ENCODE data around the gene SH2D3A.
A peak's percentile ranks its signal among the peaks of the same experiment; 100 is the strongest.

DNA sequence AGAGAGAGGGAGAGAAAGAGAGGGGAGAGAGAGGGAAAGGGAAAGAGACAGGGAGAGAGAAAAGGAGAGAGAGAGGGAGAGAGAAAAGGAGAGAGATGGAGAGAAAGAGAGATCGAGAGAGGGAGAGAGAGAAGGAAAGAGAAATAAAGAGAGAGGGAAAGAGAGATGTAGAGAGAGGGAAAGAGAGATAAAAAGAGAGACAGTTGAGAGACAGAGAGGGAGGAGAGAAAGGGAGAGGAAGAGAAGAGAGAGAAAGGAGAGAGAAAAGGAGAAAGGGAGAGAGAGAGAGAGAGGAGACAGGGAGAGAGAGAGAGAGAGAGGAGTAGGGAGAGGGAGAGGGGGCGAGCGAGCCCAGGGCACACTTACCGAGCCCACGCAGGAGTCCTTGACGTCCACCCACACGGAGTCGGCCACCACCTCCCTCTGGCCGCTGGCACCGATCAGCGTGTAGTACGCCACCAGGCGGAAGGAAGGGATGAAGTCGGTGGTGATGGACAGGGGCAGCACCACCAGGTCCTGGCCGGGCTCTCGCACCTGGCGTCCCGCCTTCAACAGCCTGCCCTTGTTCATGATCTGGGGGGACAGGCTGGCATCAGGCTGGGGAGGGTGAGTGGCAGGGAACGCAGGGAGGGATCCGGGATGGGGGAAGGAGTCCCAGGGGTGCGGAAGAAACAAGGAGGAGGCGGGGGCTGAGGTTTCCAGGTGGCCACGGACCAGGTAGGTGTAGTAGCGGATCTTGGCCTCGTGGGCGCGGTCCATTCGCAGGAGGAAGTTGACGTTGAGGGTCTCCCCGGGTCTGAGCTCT lies 56.8 kb downstream of the SH2D3A start:
- no peak for TF ChIP-seq IKZF3 (tag by site-specific recombination; IDR thresholded peaks at IDR 0.05)
- no peak for TF ChIP-seq ZNF549 (tag by site-specific recombination; IDR thresholded peaks at IDR 0.05)
- TF ChIP-seq, protein P1, sequence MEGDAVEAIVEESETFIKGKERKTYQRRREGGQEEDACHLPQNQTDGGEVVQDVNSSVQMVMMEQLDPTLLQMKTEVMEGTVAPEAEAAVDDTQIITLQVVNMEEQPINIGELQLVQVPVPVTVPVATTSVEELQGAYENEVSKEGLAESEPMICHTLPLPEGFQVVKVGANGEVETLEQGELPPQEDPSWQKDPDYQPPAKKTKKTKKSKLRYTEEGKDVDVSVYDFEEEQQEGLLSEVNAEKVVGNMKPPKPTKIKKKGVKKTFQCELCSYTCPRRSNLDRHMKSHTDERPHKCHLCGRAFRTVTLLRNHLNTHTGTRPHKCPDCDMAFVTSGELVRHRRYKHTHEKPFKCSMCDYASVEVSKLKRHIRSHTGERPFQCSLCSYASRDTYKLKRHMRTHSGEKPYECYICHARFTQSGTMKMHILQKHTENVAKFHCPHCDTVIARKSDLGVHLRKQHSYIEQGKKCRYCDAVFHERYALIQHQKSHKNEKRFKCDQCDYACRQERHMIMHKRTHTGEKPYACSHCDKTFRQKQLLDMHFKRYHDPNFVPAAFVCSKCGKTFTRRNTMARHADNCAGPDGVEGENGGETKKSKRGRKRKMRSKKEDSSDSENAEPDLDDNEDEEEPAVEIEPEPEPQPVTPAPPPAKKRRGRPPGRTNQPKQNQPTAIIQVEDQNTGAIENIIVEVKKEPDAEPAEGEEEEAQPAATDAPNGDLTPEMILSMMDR (tag by site-specific recombination; IDR thresholded peaks at IDR 0.05), result peak; percentile 68
- TF ChIP-seq ZNF416 (tag by site-specific recombination; IDR thresholded peaks at IDR 0.05), result no peak
- no peak for TF ChIP-seq ZNF24 (tag by site-specific recombination; IDR thresholded peaks at IDR 0.05)
- no peak for TF ChIP-seq KLF9 (tag by site-specific recombination; IDR thresholded peaks at IDR 0.05; ENCODE audit: low read depth)
- no peak for TF ChIP-seq ZNF324 (tag by site-specific recombination; IDR thresholded peaks at IDR 0.05)
- no peak for TF ChIP-seq ZFP69B (tag by site-specific recombination; IDR thresholded peaks at IDR 0.05)
- TF ChIP-seq HOXD13 (CRISPR knock-in tag; IDR thresholded peaks at IDR 0.05; ENCODE audit: borderline replicate concordance), result no peak

All from HEK293 (cell line).